ENCODE results near the gene PCYT1A.
"Not testable (repeated sequence)": the region's sequence is repeated elsewhere in the genome, so short reads cannot be mapped to it uniquely, and the experiment has no call there.

- TF ChIP-seq CTCF (IDR thresholded peaks at IDR 0.05); POLR2AphosphoS5 (IDR thresholded peaks at IDR 0.05; ENCODE audit: insufficient read depth in 1 of 2, low read depth in 1 of 2); POLR2A (IDR thresholded peaks at IDR 0.05): not testable (repeated sequence)
These were observed 81.9 kb downstream of the PCYT1A start for GRCh38 chr3:196205442-196206205.
